VCaP (cell line): ENCODE results near the gene G2E3.

ENCODE experiments used
- H3K27ac ChIP-seq: fragments of 450-650 bp; 2 replicates; pipeline ENCODE4 v1.5.1; 2017
- TF ChIP-seq, protein P1 (sequence below): fragments of 450-650 bp; conservative IDR thresholded peaks from 2 replicates; pipeline ENCODE4 v1.5.1; 2017; ENCODE audit warnings: mild to moderate bottlenecking, moderate library complexity

The G2E3 gene

DNA sequence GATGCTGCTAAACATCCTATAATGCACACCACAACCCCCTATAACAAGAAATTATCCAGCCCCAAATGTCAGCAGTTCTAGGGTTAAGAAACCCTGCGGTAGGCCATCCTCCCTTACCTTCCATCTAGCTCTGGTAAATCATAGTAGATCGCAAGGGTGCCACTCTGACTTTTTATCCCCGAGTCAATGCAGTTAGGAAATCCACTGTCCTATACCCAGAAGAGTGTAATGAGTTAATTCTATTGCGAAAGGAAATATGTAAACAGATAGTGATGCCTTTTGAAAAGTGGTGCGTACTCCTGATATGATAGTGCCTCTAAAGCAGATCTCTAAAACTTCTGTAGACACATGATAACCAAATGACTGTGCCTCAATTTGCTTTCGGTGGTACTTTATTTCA, 93.0 kb downstream of the G2E3 start:
- H3K27ac ChIP-seq = no peak overlapping the region
- TF ChIP-seq, protein P1, sequence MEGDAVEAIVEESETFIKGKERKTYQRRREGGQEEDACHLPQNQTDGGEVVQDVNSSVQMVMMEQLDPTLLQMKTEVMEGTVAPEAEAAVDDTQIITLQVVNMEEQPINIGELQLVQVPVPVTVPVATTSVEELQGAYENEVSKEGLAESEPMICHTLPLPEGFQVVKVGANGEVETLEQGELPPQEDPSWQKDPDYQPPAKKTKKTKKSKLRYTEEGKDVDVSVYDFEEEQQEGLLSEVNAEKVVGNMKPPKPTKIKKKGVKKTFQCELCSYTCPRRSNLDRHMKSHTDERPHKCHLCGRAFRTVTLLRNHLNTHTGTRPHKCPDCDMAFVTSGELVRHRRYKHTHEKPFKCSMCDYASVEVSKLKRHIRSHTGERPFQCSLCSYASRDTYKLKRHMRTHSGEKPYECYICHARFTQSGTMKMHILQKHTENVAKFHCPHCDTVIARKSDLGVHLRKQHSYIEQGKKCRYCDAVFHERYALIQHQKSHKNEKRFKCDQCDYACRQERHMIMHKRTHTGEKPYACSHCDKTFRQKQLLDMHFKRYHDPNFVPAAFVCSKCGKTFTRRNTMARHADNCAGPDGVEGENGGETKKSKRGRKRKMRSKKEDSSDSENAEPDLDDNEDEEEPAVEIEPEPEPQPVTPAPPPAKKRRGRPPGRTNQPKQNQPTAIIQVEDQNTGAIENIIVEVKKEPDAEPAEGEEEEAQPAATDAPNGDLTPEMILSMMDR = no peak

GRCh38 chr14:30655124-30655523, 96.2 kb downstream of the G2E3 start:
- TF ChIP-seq, protein P1 = no peak
- H3K27ac ChIP-seq = no peak overlapping the region

DNA sequence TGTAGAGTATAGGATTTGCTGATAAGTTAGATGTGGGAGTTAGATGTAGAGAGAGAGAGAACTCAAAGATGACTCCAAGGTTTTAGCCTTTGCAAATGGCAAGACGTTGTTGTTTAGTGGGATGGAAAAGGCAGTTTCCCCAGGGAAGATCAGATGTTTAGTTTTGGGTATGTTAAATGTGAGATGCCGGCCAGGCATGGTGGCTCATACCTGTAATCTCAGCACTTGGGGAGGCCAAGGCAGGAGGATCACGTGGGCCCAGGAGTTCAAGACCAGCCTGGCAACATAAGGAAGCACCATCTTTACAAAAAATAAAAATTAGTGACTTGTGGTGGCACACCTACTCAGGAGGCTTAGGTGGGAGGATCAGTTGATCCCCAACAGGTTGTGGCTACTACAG, 96.7 kb downstream of the G2E3 start:
- H3K27ac ChIP-seq = no peak overlapping the region
- TF ChIP-seq, protein P1 = no peak

DNA sequence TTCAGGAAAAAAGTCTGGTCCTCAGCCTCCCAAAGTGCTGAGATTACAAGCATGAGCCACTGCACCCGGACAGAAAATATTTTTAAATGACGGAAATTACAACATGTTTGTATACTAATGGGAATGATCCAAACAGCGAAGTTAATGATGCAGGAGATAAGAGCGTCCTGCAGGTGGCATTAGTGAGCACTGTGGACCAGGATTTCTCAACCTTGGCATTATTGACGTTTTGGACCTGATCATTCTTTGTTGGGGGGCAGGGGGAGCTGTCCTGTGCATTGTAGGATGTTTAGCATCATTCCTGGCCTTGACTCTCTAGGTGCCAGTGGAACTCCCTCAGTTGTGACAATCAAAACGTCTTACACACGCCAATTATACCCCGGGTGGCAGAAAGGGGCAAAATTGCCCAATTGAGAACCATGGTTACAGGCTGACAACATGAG, 97.3 kb downstream of the G2E3 start:
- H3K27ac ChIP-seq = peak overlapping the region; percentile 25; the same call in 1 of the 2 replicates
- TF ChIP-seq, protein P1 = peak; percentile 84

DNA sequence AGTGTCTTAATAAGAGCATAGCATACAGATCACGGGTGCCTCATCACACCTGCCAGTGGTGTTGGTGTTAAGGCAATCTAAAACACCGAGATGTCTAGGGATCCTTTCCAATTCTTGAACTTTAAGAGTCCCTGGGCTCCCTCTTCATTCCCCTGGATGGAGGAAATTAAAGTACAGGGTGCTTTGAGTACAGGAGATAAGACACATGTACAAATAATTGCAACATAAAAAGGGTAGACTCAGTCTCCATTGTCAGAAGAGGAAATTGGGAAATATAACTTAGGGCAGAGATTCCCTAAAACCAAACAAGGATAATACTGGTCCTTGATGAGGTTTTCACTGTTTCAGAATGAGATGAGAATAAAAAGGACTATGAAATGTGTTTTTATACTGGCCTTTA, 98.1 kb downstream of the G2E3 start:
- TF ChIP-seq, protein P1 = no peak
- H3K27ac ChIP-seq = peak overlapping the region; percentile 25; the same call in 1 of the 2 replicates

DNA sequence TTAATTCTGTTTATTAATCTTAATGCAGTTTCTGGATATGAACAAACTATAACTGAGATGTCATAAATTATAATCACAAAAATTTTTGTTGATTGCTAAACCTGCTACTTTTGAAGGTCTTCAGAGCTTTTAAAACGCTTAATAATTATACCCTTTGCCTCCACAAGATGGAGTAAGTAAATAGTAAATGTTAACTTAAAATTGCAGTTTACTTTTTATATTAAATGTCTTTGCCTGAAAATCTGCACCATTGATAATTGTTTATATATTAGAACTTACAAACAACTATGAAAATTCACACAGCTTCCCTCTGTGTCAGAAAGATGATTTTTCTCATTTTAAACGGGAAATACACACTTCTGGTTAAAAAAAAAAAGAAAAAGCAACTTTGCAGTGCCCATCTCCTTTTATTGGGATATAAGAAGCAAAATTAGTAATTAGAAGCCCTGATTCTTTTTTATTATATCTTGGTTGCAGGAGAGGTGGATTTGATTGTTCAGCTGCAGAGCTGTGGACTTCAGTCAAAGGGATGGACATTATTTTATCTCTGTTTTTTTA, 98.7 kb downstream of the G2E3 start:
- no peak overlapping the region for H3K27ac ChIP-seq
- TF ChIP-seq, protein P1 = peak; percentile 54

- H3K27ac ChIP-seq = no peak overlapping the region
- TF ChIP-seq, protein P1 = no peak
Observed at GRCh38 chr14:30658645-30659044, 99.7 kb downstream of the G2E3 start.
